GM13977 (cell line): ENCODE measurements around the gene TGM1.

Experiments
- DNase-seq: peaks from one replicate; pipeline ENCODE4 v3.0.0; 2012; ENCODE audit warnings: low spot score
- CTCF ChIP-seq: IDR thresholded peaks from 2 replicates; pipeline ENCODE4 v1.5.1; 2012; ENCODE audit warnings: mild to moderate bottlenecking, control low read depth; ENCODE audit not compliant: insufficient read depth; ENCODE audit errors: extremely low read depth, missing control alignments
- in situ Hi-C: fragments of 300-500 bp; cut with MboI; formaldehyde crosslinking; loops from one replicate; pipeline ENCODE4 v1.12.0; 2022; ENCODE audit warnings: low sequenced_read_pairs, low pct_unique_long_range_greater_than_20kb, mixed read lengths, inconsistent platforms; ENCODE audit not compliant: unreplicated experiment

TGM1 gene

GRCh38 chr14:24215495-24216344 lies 47.3 kb downstream of the TGM1 start, which contains the start of gene MDP1:
Gene MDP1 (minus strand): TSS chr14:24216066. CDS start chr14:24215955, 111 bp downstream.
- in situ Hi-C loops: no loop called here
- peak; percentile 92 for TF ChIP-seq CTCF
- peak; percentile 88 for DNase-seq

GRCh38 chr14:24213866-24214662 lies 48.9 kb downstream of the TGM1 start:
- in situ Hi-C loops: no loop called here
- no peak for DNase-seq
- no peak for TF ChIP-seq CTCF

DNA sequence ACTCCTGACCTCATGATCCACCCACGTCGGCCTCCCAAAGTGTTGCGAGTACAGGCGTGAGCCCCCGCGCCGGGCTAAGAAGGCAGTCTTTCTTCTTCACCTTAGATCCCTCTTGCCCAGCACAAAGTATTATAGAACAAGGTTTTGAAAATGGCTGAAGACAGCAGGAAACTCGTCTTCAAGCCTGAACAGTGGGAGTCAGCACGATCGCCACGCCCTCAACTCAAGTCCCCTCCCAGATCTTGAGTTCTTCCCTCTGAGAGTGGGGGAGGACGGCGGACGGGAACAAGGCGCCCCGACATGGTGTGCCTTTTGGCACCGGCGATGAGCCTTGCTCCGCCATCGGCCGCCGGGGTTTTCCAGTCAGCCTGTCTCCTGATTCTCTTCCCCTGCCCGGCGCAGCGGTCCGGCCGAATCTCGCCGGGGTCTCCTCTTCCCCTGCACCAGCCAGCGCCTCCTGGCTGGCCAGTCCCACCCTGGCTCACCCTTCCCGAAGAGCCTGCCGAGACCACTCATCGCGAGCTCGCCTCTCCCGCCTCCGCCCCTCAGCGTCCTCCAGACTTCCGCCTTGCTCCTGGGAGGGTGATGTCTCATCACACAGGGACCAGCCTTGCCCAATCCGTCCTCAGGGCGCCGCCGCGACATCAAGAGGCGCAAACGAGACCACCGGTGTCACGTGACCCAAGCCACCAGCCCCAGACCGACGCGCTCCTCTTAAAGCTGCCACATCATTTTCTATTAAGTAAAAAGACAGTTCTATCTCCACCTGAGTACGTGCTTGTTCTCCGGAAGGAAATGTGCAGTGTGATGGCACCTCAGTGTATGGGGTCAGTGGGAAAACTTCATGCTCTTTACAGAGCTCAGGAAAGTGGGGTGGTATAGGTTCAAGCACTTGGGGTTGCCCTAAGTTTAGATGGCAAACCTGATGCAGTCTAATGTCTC lies 49.8 kb downstream of the TGM1 start, which contains the start of gene CHMP4A:
Gene CHMP4A, minus strand, starts transcription at position 565 of the 942 bp plus-strand sequence. Its CDS starts 49 bp downstream, at position 516.
- in situ Hi-C loops: no loop called here
- TF ChIP-seq CTCF: no peak
- DNase-seq: peak; percentile 95

DNA sequence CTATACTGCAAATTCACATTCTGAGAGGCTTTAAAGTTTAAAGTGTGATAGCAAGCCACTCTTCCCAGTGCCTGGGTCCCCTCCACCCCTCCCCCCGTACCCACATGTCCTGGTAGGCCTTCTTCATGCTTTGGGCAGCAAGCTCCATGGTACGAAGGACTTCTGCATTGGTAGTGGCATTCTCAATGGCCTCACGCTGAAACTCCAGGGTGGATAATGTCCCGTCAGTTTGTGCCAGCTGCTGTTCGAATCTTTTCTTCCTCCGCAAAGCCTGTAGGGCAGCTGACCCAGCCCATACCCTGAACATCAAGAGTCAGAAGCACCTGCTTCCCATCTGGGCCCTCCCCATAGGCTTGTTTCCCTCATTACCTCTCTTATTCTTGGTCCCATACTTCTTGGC lies 51.7 kb downstream of the TGM1 start:
- no peak for TF ChIP-seq CTCF

DNA sequence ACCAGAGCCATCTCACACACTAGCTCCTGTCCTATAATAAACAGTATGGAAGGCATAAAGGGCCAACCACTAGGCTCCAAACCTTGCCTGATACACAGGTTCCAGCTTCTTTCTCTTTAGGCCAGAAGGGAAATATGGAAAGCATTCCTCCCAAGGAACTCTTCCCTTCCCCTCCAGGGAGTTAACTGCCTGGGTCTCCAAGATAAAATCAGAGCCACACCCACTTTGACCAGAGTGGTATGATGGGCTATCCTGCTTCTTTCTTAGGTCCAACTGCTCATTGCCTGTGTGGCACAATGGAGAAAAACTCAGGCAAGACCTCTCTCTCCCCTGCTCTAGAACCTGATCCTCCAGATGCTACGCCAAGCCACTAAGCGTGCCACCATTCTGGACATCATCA lies 55.4 kb downstream of the TGM1 start:
- in situ Hi-C loops: no loop called here
- no peak for TF ChIP-seq CTCF
- DNase-seq: no peak

More for the DNA sequence above, 51.7 kb downstream of the TGM1 start:
- DNase-seq: no peak
- in situ Hi-C loops: no loop called here
